Stimulated activated CD8-positive, alpha-beta memory T cell treated with anti-CD3 and anti-CD28 coated beads, Interleukin-7, amount 100 ng/mL, for 48 hours (primary cell): ENCODE measurements around the gene INIP.
"Not testable (repeated sequence)": the region's sequence is repeated elsewhere in the genome, so short reads cannot be mapped to it uniquely, and the experiment has no call there.

ENCODE experiments used
- DNase-seq, 2 donors: peaks; one replicate each; pipeline ENCODE4 v3.0.0-alpha.2; 2020; ENCODE audit warnings: low read depth in 1 of 2; ENCODE audit errors: extremely low read depth in 1 of 2

Gene INIP

GRCh38 chr9:112677040-112677439 lies 40.9 kb downstream of the INIP start:
- DNase-seq, result no peak

GRCh38 chr9:112673221-112673620 lies 44.7 kb downstream of the INIP start:
- DNase-seq, result not testable (repeated sequence)

GRCh38 chr9:112670991-112671625 lies 46.8 kb downstream of the INIP start:
- no peak for DNase-seq

GRCh38 chr9:112669326-112669725 lies 48.6 kb downstream of the INIP start:
- DNase-seq, result no peak

GRCh38 chr9:112665347-112665746 lies 52.6 kb downstream of the INIP start:
- DNase-seq, result no peak

GRCh38 chr9:112664531-112664930 lies 53.4 kb downstream of the INIP start:
- no peak for DNase-seq

- DNase-seq, result no peak
Measured at GRCh38 chr9:112663681-112664080, 54.2 kb downstream of the INIP start.

- DNase-seq, result no peak
Measured at GRCh38 chr9:112659906-112660305, 58.0 kb downstream of the INIP start.

GRCh38 chr9:112655668-112656067 lies 62.2 kb downstream of the INIP start:
- no peak for DNase-seq

- DNase-seq, result no peak
Measured at GRCh38 chr9:112654282-112654681, 63.6 kb downstream of the INIP start.

- no peak for DNase-seq
Measured at GRCh38 chr9:112648624-112649023, 69.3 kb downstream of the INIP start.

- DNase-seq, result no peak
Measured at GRCh38 chr9:112647596-112647995, 70.3 kb downstream of the INIP start.

GRCh38 chr9:112642126-112642525 lies 75.8 kb downstream of the INIP start:
- DNase-seq, result no peak

GRCh38 chr9:112640311-112640710 lies 77.6 kb downstream of the INIP start:
- DNase-seq, result no peak
